ENCODE results near the gene CD99. TPM values are rescaled to one million over a fixed set of nuclear protein-coding genes. Genes with fewer than 3 reads are reported as not detected.
A peak's percentile ranks its signal among the peaks of the same experiment; 100 is the strongest.

CD99 gene
- total and polyA plus RNA-seq, 8 donors, result 64.5 to 432 (median 134) TPM

DNA sequence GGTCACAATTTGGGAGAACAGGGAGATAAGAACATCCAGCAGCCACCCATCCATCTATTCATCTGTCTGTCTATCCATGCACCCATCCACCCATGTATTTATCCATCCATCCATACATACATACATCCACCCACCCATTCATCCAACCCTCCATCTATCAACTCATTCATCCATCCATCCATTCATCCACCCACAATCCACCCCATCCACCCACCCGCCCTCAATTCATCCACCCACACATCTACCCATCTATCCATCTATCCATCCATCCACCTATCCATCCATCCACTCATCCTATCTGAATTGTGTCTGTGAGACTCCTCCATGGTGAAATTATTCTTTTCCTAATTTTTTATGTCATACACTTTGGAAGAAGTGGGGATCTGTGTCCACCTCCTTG lies 6.8 kb upstream of the CD99 start:
- DNase-seq (no peak), FAIRE-seq (no peak), ATAC-seq (no peak)
- Histone ChIP-seq H3K36me3 (no peaks in the 10 kb centered on the region), H3K9me3 (no peaks in the 10 kb centered on the region), H3K4me1 (no peaks in the 10 kb centered on the region), H3K27ac (no peak overlapping the region), H3K27me3 (no peaks in the 10 kb centered on the region), H3K4me3 (no peak overlapping the region)
- intact Hi-C loops (cut with DNase I), result no loop called here
- TF ChIP-seq, protein P1, sequence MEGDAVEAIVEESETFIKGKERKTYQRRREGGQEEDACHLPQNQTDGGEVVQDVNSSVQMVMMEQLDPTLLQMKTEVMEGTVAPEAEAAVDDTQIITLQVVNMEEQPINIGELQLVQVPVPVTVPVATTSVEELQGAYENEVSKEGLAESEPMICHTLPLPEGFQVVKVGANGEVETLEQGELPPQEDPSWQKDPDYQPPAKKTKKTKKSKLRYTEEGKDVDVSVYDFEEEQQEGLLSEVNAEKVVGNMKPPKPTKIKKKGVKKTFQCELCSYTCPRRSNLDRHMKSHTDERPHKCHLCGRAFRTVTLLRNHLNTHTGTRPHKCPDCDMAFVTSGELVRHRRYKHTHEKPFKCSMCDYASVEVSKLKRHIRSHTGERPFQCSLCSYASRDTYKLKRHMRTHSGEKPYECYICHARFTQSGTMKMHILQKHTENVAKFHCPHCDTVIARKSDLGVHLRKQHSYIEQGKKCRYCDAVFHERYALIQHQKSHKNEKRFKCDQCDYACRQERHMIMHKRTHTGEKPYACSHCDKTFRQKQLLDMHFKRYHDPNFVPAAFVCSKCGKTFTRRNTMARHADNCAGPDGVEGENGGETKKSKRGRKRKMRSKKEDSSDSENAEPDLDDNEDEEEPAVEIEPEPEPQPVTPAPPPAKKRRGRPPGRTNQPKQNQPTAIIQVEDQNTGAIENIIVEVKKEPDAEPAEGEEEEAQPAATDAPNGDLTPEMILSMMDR (IDR thresholded peaks at IDR 0.05), result no peak
- WGBS, 2 donors, result 95 to 100% methylated on average over 1 of the region's 1 CpG

DNA sequence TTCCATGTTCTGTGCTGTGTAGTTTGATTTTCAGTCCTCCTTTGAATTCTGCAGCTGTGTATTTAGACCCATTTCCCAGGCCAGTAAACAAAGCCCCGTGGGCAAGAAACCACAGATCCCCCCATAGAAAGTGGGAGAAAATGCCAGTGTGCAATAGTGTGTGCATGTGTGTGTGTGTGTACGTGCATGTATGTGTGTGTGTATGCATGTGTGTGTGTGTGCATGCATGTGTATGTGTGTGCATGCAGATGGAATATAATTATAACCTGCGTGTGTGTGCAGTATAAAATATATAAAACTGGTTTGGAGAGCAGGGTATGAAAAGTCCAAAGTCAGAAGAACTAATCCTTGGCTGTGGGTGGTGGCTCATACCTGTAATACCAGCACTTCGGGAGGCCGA lies 5.2 kb upstream of the CD99 start:
- Histone ChIP-seq H3K27ac (no peak overlapping the region), H3K27me3 (no peaks in the 10 kb centered on the region), H3K4me3 (no peak overlapping the region), H3K36me3 (no peaks in the 10 kb centered on the region), H3K4me1 (peaks cover 0 to 4% (median 0%) of the 10 kb centered on the region in 3 donors), H3K9me3 (no peaks in the 10 kb centered on the region)
- WGBS, 2 donors, result 75 to 89% methylated on average over 5 of the region's 5 CpGs
- TF ChIP-seq, protein P1 (IDR thresholded peaks at IDR 0.05), result no peak
- DNase-seq (no peak), FAIRE-seq (no peak), ATAC-seq (no peak)
- intact Hi-C loops (cut with DNase I), result no loop called here

DNA sequence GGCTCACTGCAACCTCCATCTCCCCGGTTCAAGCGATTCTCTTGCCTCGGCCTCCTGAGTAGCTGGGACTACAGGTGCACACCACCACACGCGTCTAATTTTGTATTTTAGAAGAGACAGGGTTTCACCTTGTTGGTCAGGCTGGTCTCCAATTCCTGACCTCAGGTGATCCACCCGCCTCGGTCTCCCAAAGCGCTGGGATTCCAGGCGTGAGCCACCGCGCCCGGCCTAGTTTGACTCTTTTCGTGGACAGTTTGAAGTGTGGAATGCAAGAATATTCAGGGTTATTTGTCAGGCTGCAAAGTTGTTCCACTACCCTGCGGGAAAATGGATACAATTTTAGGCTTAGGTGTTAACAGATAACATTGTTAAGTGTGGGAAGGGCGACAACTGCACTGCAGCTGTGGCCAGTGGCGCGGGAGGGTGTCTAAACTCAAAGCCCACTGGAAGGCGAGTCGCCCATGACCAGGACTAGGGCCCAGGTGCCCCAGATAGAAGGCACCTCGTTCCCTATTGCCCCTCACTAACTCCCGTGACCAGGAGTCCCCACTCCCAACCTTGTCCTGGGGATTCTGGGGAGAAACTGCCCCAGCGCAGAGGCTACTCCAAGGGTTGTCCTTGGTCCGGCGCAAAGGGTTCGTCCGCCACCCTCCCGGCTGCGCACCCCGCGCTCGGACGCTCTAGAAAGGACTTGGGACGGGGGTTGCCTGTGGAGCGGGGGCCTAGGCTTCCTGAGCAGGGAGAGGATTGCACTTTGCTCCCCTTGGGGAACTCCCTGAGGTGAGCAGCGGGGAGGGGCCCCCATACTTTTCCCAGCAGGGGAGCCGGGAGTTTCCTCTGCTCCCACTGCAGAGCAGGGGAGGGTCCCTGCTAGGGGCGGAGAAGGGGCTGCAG lies 1.1 kb upstream of the CD99 start:
- H3K27me3 ChIP-seq, result no peaks in the 10 kb centered on the region
- peaks cover 0 to 8% (median 0%) of the 10 kb centered on the region in 3 donors for H3K4me1 ChIP-seq
- 30 to 32% methylated on average over 37 of the region's 37 CpGs for WGBS, 2 donors
- peak overlapping the region in 3 of 4 donors; percentile 64 to 89 (median 86) for H3K4me3 ChIP-seq
- DNase-seq, result peak; percentile 58 to 84 (median 78)
- no peaks in the 10 kb centered on the region for H3K9me3 ChIP-seq
- no peak for FAIRE-seq
- H3K27ac ChIP-seq, result peak overlapping the region; percentile 65 to 88 (median 80)
- ATAC-seq, result peak; percentile 32 to 64 (median 52)
- intact Hi-C loops (cut with DNase I), result no loop called here
- H3K36me3 ChIP-seq, result no peaks in the 10 kb centered on the region
- TF ChIP-seq, protein P1 (IDR thresholded peaks at IDR 0.05), result no peak

DNA sequence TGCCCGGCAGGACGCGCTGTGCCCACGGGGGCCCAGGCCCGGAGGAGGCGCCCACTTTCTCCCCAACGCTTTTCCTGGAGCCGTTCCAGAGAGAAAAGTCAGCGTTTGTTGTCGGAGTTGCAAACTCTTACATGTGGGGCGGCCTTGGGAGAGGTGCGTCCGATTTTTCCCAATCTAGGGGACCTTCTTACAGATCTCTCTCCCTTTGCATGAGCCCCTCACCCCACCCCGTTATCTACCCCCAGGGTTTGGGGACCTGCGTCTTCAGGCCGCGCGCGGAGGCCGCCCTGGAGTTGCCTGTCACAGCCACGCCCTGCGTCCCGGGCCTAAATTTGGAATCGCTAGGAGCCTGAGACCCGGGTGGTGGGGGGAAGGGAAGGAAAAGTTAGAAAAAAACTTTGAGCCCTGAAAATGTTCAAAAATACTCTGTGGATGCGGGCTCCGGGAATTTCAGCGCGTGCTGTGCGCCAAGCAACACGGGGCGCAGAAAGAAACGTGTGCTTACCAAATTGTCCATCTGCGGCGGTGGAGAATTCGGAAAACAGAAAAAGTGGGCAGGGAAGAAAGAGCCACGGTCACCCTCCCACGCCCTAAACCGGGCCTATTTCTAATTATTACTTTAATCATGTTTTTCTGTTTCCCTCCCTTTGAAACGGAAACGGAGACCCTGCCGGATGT lies 587 bp downstream of the CD99 start:
- intact Hi-C loops (cut with DNase I), result no loop called here
- H3K9me3 ChIP-seq, result no peaks in the 10 kb centered on the region
- FAIRE-seq (no peak), DNase-seq (peak in 3 of 6 donors; percentile 25 to 69 (median 56)), ATAC-seq (peak; percentile 5 to 33 (median 24))
- WGBS, 2 donors, result 0 to 1% methylated on average over 42 of the region's 42 CpGs
- no peaks in the 10 kb centered on the region for H3K27me3 ChIP-seq
- TF ChIP-seq, protein P1 (IDR thresholded peaks at IDR 0.05), result no peak
- H3K4me3 ChIP-seq, result peak overlapping the region; percentile 64 to 95 (median 88)
- H3K36me3 ChIP-seq, result no peaks in the 10 kb centered on the region
- H3K27ac ChIP-seq, result peak overlapping the region; percentile 37 to 88 (median 80)
- H3K4me1 ChIP-seq, result peaks cover 0 to 8% (median 0%) of the 10 kb centered on the region in 3 donors
